Renal pelvis (tissue), 12 donors: ENCODE data around the gene CCNG1. TPM values are rescaled to one million over a fixed set of nuclear protein-coding genes. Genes with fewer than 3 reads are reported as not detected.
A peak's percentile ranks its signal among the peaks of the same experiment; 100 is the strongest.
"Not testable (repeated sequence)": the region's sequence is repeated elsewhere in the genome, so short reads cannot be mapped to it uniquely, and the experiment has no call there.

Experiments
- DNase-seq: peaks from one replicate; pipeline ENCODE4 v3.0.0-alpha.2; 2013
- long read RNA-seq, 16 experiments: transcript quantifications; one replicate each; lab custom pipeline, GENCODE V29; 2026
- polyA plus RNA-seq, 3 donors: library from polyadenylated mRNA; unstranded; fragments of 120-200 nt; gene quantifications; one replicate each; pipeline ENCODE4 v1.2.1, GENCODE V29; 2013; ENCODE audit not compliant: insufficient read length in 3 of 3

CCNG1 gene
- 100 to 1,000 TPM; 183 to 206 (median 185) TPM for polyA plus RNA-seq
- long read RNA-seq, donor 1, transcript CCNG1-201 (7 exons, 2,458 nt), result major isoform, 32 of 35 reads
- long read RNA-seq, donor 1, partial matches to known transcripts, result 0 of 35 reads
- long read RNA-seq, donor 1, other reads (novel, unspliced or antisense), result 0 of 35 reads
- long read RNA-seq, donor 2, transcript CCNG1-201 (7 exons, 2,458 nt), result major isoform, 61 of 69 reads
- long read RNA-seq, donor 2, transcript CCNG1-202 (8 exons, 2,366 nt), result minor isoform, 6 of 69 reads
- long read RNA-seq, donor 2, partial matches to known transcripts, result 0 of 69 reads
- long read RNA-seq, donor 2, other reads (novel, unspliced or antisense), result 0 of 69 reads
- long read RNA-seq, donor 3, transcript CCNG1-204 (2 exons, 580 nt), result minor isoform, 5 of 41 reads
- long read RNA-seq, donor 3, transcript CCNG1-201 (7 exons, 2,458 nt), result major isoform, 32 of 41 reads
- long read RNA-seq, donor 3, partial matches to known transcripts, result 0 of 41 reads
- long read RNA-seq, donor 3, other reads (novel, unspliced or antisense), result 0 of 41 reads
- long read RNA-seq, donor 4, transcript CCNG1-201 (7 exons, 2,458 nt), result major isoform, 33 of 51 reads
- long read RNA-seq, donor 4, partial matches to known transcripts, result 6 of 51 reads
- long read RNA-seq, donor 4, other reads (novel, unspliced or antisense), result 6 of 51 reads
- long read RNA-seq, donor 5, transcript CCNG1-201 (7 exons, 2,458 nt), result major isoform, 11 of 15 reads
- long read RNA-seq, donor 5, partial matches to known transcripts, result 0 of 15 reads
- long read RNA-seq, donor 5, other reads (novel, unspliced or antisense), result 0 of 15 reads
- long read RNA-seq, donor 6, transcript CCNG1-201 (7 exons, 2,458 nt), result major isoform, 45 of 58 reads
- long read RNA-seq, donor 6, partial matches to known transcripts, result 5 of 58 reads
- long read RNA-seq, donor 6, other reads (novel, unspliced or antisense), result 0 of 58 reads
- long read RNA-seq, donor 7, transcript CCNG1-202 (8 exons, 2,366 nt), result minor isoform, 8 of 50 reads
- long read RNA-seq, donor 7, transcript CCNG1-201 (7 exons, 2,458 nt), result major isoform, 37 of 50 reads
- long read RNA-seq, donor 7, partial matches to known transcripts, result 0 of 50 reads
- long read RNA-seq, donor 7, other reads (novel, unspliced or antisense), result 0 of 50 reads
- long read RNA-seq, donor 8, transcript CCNG1-201 (7 exons, 2,458 nt), result major isoform, 18 of 29 reads
- long read RNA-seq, donor 8, partial matches to known transcripts, result 6 of 29 reads
- long read RNA-seq, donor 8, other reads (novel, unspliced or antisense), result 0 of 29 reads
- long read RNA-seq, donor 9, transcript CCNG1-201 (7 exons, 2,458 nt), result major isoform, 58 of 73 reads
- long read RNA-seq, donor 9, transcript CCNG1-202 (8 exons, 2,366 nt), result minor isoform, 6 of 73 reads
- long read RNA-seq, donor 9, partial matches to known transcripts, result 5 of 73 reads
- long read RNA-seq, donor 9, other reads (novel, unspliced or antisense), result 0 of 73 reads
- long read RNA-seq, donor 10, transcript CCNG1-201 (7 exons, 2,458 nt), result major isoform, 42 of 177 reads
- long read RNA-seq, donor 10, transcript CCNG1-204 (2 exons, 580 nt), result minor isoform, 5 of 177 reads
- long read RNA-seq, donor 10, transcript CCNG1-202 (8 exons, 2,366 nt), result minor isoform, 5 of 177 reads
- long read RNA-seq, donor 10, partial matches to known transcripts, result 22 of 177 reads
- long read RNA-seq, donor 10, other reads (novel, unspliced or antisense), result 102 of 177 reads
- long read RNA-seq, donor 11, transcript CCNG1-202 (8 exons, 2,366 nt), result minor isoform, 8 of 27 reads
- long read RNA-seq, donor 11, transcript CCNG1-201 (7 exons, 2,458 nt), result major isoform, 18 of 27 reads
- long read RNA-seq, donor 11, partial matches to known transcripts, result 0 of 27 reads
- long read RNA-seq, donor 11, other reads (novel, unspliced or antisense), result 0 of 27 reads
- long read RNA-seq, donor 12, transcript CCNG1-201 (7 exons, 2,458 nt), result major isoform, 56 of 68 reads
- long read RNA-seq, donor 12, partial matches to known transcripts, result 5 of 68 reads
- long read RNA-seq, donor 12, other reads (novel, unspliced or antisense), result 0 of 68 reads
- long read RNA-seq, donor 13, transcript CCNG1-201 (7 exons, 2,458 nt), result major isoform, 25 of 41 reads
- long read RNA-seq, donor 13, partial matches to known transcripts, result 12 of 41 reads
- long read RNA-seq, donor 13, other reads (novel, unspliced or antisense), result 0 of 41 reads
- long read RNA-seq, donor 14, transcript CCNG1-201 (7 exons, 2,458 nt), result major isoform, 41 of 71 reads
- long read RNA-seq, donor 14, transcript CCNG1-202 (8 exons, 2,366 nt), result minor isoform, 6 of 71 reads
- long read RNA-seq, donor 14, partial matches to known transcripts, result 7 of 71 reads
- long read RNA-seq, donor 14, other reads (novel, unspliced or antisense), result 17 of 71 reads
- long read RNA-seq, donor 15, transcript CCNG1-204 (2 exons, 580 nt), result minor isoform, 6 of 69 reads
- long read RNA-seq, donor 15, transcript CCNG1-202 (8 exons, 2,366 nt), result minor isoform, 7 of 69 reads
- long read RNA-seq, donor 15, transcript CCNG1-201 (7 exons, 2,458 nt), result major isoform, 51 of 69 reads
- long read RNA-seq, donor 15, partial matches to known transcripts, result 5 of 69 reads
- long read RNA-seq, donor 15, other reads (novel, unspliced or antisense), result 0 of 69 reads
- long read RNA-seq, donor 16, transcript CCNG1-201 (7 exons, 2,458 nt), result major isoform, 29 of 73 reads
- long read RNA-seq, donor 16, transcript CCNG1-202 (8 exons, 2,366 nt), result minor isoform, 13 of 73 reads
- long read RNA-seq, donor 16, partial matches to known transcripts, result 27 of 73 reads
- long read RNA-seq, donor 16, other reads (novel, unspliced or antisense), result 0 of 73 reads

GRCh38 chr5:163437309-163438182 is at the start of gene CCNG1:
CCNG1 (plus strand) TSS chr5:163437595; CDS start chr5:163439257, 1,662 bp downstream.
- peak; percentile 96 for DNase-seq

- no peak for DNase-seq
These were observed 41.6 kb upstream of the CCNG1 start for GRCh38 chr5:163395792-163396191.

- DNase-seq, result not testable (repeated sequence)
These were observed 40.5 kb upstream of the CCNG1 start for GRCh38 chr5:163396818-163397340.

GRCh38 chr5:163397354-163397753 is 40.0 kb upstream of the CCNG1 start:
- DNase-seq, result no peak

GRCh38 chr5:163399923-163400322 is 37.5 kb upstream of the CCNG1 start:
- DNase-seq, result no peak

GRCh38 chr5:163401271-163401670 is 36.1 kb upstream of the CCNG1 start:
- DNase-seq, result no peak

- no peak for DNase-seq
These were observed 35.4 kb upstream of the CCNG1 start for GRCh38 chr5:163402007-163402406.

GRCh38 chr5:163404364-163405173 is 32.8 kb upstream of the CCNG1 start:
- no peak for DNase-seq

GRCh38 chr5:163407034-163407655 is 30.2 kb upstream of the CCNG1 start:
- no peak for DNase-seq

- peak; percentile 44 for DNase-seq
These were observed 29.0 kb upstream of the CCNG1 start for GRCh38 chr5:163408311-163408923.

GRCh38 chr5:163409384-163409783 is 28.0 kb upstream of the CCNG1 start:
- DNase-seq, result no peak

- DNase-seq, result no peak
These were observed 26.9 kb upstream of the CCNG1 start for GRCh38 chr5:163410505-163410904.

GRCh38 chr5:163415673-163416072 is 21.7 kb upstream of the CCNG1 start:
- DNase-seq, result not testable (repeated sequence)

- no peak for DNase-seq
These were observed 12.6 kb upstream of the CCNG1 start for GRCh38 chr5:163424836-163425235.

- DNase-seq, result not testable (repeated sequence)
These were observed 11.3 kb upstream of the CCNG1 start for GRCh38 chr5:163426128-163426527.
